Forelimb muscle (tissue), 1 donor: ENCODE results near the gene CFAP20DC. TPM values are rescaled to one million over a fixed set of nuclear protein-coding genes. Genes with fewer than 3 reads are reported as not detected.
"Not testable (repeated sequence)": the region's sequence is repeated elsewhere in the genome, so short reads cannot be mapped to it uniquely, and the experiment has no call there.

Experiments
- DNase-seq: peaks from one replicate; pipeline ENCODE4 v3.0.0-alpha.2; 2013; ENCODE audit warnings: low read depth
- polyA plus RNA-seq: library from polyadenylated mRNA; unstranded; fragments of 120-200 nt; gene quantifications from one replicate; pipeline ENCODE4 v1.2.1, GENCODE V29; 2013; ENCODE audit not compliant: insufficient read length

The CFAP20DC gene
- polyA plus RNA-seq, 1 donor: 1.6 TPM

DNA sequence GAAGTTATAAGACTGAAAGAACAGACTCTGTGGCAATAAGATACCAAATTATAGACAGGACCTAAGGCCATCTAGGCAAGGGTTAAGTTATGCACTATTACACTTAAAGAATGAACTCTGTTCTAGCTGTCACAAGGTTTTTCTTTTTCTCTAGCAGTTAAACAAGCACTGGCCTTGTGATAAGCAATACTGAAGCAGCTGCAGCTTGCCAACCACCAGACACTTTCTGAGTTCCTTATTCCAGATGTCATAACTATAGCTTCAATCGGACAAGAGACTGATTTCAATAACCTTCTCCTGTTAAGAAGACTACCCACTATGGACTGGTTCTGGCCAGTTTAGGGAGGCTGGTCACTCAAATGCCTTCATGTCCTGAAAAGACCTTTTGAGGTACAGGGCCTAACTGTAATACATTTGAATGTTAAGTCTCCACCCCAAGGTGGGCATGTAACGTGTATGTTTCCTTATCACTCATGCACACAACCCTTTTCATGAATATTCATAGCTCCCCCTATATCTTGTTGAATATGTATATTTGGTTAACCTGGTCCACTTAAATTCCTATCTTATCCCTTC is 85.8 kb downstream of the CFAP20DC start:
- no peak for DNase-seq

DNA sequence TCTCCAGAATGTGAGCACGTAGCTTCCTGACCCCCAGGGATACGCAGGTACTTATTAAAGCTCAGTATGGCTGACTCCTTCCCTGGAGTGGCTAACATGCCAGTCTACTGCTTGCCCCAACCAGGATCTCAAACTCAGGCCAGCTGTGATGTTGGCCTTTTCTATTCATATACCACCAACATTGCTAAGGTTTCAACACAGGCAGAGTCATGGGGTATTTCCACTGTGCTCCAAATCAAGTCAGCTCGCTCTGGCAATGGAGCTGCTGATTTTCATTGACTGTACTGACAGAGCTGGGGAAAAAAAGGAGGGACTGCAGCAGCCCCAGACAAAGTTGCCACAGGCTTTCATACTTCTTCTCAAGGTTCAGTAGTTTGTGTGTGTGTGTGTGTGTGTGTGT is 87.0 kb downstream of the CFAP20DC start:
- DNase-seq: no peak

DNA sequence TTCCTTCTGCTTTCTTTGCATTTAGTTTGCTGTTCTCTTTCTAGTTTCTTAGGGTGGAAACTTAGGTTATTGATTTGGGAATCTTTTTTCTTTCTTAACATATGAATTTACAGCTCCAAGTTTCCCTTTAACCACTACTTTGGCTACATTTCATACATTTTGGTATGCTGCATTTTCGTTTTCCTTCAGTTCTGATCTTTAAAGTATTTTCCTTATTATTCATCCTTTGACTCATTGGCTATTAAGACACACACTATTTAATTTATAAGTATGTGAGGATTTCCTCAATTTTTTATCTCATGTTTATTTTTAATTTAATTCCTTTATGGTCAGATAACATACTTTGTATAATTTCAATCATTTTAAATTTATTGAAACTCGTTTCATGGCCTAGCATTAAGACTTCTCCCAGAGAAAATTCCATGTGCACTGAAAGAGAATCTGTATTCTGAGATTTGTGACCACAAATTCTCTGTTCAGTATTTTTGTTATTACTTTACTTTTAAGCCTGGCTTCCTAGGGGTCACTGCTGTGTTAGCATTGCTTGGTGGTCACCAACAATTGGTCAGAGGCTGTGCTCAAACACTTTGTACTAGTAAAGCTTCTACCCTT is 87.7 kb downstream of the CFAP20DC start:
- DNase-seq: no peak

DNA sequence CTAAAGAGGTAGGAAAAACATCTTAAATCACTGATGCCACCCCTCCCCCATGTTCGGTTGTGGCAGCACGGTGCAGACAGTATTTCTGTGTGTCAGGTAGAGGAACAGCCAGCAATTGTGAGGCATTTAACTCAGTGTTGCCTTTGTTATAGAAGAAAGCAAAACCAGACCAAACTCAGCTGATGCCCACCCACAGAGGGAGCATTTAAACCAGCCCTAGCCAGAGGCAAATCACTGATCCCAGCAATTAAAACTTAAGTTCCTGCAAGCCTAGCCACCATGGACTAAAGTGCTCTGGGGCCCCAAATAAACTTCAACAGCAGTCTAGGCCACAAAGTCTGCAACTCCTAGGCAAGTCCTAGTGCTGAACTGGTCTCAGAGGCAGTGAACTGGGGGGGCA is 94.5 kb downstream of the CFAP20DC start:
- no peak for DNase-seq

DNA sequence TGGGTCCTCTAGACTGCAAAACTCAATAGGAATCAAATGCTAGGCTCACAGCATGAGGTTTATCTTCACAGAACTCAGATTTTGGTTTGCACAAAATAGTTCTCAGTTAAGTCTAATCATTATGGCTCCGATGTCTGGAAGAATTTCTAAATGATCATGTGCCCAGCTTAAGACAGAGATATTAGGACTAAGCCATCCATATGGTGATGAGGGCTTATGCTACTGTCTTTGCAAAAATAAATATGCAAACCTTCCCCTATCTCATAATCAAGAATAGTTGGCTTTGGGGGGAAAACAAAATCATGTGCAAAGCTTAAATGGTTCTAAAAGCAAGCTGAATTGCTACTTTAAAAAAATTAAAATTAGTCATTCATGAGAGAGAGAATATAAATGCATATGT is 96.5 kb downstream of the CFAP20DC start:
- no peak for DNase-seq

DNA sequence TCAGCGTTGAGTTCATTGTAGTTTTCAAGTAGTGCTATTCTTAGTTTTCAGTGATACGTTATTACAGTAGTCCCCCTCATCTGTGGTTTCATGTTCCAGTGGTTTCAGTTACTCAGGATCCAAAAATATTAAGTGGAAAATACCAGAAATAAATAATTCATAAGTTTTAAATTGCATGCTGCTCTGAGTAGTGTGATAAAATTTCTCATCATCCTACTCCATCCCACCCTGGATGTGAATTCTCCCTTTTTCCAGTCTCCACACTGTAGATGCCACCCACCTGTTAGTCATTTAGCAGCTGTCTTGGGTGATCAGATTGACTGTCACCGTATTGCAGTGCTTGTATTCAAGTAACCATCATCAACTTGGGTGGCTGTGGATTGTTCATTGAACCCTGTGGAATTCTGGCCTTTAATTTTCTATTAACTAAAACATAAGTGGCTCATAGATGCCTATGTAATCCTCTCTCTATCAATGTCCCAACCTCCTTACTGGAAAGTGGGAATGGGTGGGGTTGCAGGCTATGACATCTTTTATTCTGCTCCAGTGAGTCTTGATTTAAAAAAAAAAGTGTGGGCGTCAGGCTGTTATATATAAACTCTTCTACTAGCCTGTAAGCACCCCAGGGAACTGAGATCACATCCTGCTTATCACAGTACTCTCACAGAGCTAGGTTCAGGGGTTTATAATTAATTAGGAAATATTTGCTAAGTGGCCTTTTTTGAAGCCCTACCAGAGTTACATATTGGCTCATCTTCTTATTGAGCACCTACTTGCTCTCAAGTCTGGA is 97.5 kb downstream of the CFAP20DC start:
- no peak for DNase-seq

DNA sequence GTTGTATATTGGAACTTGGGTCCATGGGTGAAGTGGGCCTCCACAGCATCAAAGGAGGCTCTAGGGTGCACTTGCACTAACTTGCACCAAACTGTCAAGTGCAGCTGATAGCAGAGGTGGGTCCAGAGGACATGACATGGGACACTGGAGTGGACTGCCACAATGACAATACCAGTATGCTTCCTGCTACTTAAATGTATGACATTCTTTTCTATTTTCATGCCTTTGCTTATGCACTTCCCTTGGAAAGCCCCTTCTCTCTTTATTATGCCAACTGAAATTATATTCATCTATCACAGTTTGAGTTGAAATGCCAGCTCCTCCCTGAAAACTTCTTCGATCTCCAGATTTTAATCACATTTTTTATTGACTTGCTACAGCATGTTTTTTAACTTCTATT is 101.8 kb downstream of the CFAP20DC start:
- DNase-seq: no peak

DNA sequence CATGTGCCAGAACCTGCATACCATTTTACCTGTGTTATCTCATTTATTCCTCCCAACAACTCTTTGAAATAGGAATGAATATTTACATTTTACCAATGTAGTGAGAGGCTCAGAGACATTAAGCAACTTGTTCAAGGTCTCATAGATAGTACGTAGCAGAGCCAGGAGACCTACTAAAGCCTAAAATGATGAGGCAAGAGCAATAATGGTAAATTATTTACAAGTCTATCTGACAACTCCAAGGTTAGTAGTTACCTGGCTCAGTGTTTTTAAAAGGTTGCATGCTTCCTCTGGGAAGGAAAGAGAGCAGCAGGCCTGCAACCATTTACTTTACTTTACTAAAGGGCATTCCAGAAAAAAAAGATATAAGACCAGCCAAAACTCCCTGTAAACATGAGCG is 103.0 kb downstream of the CFAP20DC start:
- DNase-seq: no peak

DNA sequence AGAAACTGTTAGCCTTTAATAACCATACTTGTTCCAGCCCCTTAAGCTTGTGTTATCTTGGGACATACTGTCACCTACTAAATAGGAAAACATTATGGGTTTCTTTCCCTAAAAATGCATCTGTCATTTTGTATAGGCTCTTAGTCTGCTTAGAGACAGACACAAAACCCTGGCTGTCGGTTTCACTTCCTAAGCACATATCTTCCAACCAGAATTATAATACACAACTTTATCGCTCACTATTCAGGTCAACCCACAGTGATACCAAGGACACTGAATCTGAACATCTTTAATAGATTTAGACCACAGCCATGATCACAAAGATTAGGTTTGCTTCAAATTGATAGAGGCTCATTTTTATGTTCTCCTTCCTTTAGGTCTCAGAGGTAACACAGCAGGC is 111.8 kb downstream of the CFAP20DC start:
- DNase-seq: no peak

DNA sequence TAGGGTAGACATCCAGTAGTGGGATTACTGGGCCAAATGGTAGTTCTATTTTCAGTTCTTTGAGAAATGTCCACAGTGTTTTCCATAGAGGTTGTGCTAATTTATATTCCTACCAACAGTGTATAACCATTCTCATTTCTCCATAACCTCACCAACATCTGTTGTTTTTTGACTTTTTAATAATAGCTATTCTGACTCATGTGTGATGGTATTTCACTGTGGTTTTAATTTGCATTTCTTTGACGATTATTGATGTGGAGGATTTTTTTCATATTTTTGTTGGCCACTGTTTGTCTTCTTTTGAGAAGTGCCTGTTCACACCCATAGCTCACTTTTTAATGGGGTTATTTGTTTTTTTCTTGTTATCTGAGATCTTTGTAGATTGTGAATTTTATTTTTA is 125.2 kb downstream of the CFAP20DC start:
- DNase-seq: no peak

DNA sequence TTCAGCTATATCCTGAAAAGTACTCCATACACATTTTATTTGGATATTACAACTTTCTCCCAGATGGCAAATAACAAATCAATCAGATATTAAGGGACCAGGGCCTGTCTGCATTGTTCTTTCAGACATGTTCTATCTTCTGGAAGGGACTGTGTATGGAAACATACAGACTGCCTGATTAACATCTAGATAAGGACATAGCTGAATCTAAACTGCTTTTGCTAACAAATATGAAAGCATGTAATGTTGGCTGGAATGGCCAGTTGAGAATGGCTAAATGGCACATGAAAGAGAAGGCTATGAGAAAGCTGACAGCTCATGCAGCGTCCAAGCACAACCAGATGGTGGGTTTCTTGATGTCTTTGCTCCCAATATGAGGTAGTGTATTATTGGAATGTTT is 149.4 kb downstream of the CFAP20DC start:
- no peak for DNase-seq

DNA sequence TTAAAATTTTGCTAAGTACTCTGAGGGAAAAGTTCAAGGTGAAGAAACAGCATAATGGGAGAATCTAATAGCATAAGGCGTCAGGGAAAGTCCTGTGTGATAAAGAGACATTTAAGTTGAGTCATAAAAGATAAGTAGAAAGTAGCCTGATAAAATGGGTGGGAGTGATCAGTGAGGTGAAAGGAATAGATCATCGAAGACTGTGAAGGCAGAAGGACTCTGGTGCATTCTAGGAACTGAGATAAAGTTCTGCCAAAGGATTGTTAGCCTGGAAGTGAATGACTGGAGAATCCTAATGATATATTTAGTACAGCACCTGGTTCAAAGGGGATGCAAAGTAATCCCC is 149.9 kb downstream of the CFAP20DC start:
- DNase-seq: no peak

DNA sequence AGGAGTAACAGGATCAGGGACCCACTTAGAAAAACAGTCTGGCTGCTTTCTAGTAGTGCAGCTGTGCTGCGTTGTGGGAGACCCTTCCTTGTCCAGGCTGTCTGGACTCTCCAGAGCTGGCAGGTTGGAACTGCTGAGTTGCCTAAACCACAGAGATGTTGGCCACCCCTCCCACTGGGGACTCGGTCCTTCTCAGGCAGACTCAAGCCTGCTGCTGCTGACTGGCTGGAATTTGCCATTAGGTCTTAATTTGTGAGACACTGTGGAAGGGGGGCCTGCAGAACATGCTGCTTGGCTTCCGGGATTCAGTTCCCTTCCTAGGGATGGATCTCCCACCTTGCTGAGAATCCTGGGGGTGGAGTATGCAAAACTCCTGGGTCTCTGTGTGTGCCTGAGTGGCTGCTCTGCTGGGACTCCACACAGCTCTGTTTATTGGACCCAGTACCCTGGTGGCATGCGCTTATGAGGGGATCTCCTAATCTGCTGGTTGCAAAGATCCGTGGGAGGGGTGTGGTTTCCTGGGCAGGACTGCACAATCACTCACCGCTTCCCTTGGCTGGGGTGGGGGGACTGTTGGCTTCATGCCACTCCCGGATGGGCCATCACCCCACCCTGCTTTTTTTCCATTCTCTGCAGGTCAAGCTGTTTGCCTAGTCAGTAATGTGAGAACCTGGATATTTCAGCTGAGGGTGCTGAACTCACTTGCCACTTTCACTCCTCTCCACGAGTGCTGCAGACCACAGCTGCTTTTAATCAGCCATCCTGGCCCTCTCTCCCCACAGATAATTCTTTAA is 150.5 kb downstream of the CFAP20DC start:
- no peak for DNase-seq

DNA sequence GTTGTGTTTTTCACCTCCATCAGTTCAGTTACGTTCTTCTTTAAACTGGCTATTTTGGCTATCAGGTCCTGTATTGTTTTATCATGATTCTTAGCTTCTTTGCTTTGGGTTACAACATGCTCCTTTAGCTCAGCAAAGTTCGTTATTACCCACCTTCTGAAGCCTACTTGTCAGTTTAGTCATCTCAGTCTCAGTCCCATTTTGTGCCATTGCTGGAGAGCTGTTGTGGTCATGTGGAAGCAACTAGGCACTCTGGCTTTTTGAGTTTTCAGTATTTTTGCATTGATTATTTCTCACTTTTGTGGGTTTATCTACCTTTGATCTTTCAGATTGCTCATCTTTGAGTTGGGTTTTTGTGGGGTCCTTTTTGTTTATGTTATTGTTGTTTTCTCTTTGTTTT is 151.3 kb downstream of the CFAP20DC start:
- no peak for DNase-seq

DNA sequence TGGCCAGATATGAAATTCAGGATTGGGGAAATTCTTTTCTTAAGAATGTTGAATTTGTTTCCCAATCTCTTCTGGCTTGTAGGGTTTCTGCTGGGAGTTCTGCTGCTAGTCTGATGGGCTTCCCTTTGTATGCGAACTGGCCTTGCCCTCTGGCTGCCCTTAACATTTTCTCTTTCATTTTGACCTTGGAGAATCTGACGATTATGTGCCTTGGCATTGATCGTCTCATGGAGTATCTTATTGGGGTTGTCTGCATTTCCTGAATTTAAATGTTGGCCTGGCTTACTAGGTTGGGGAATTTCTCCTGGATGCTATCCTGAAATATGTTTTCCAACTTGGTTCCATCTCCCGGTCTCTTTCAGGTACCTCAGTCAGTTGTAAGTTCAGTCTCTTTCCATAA is 152.2 kb downstream of the CFAP20DC start:
- peak; percentile 14 for DNase-seq

DNA sequence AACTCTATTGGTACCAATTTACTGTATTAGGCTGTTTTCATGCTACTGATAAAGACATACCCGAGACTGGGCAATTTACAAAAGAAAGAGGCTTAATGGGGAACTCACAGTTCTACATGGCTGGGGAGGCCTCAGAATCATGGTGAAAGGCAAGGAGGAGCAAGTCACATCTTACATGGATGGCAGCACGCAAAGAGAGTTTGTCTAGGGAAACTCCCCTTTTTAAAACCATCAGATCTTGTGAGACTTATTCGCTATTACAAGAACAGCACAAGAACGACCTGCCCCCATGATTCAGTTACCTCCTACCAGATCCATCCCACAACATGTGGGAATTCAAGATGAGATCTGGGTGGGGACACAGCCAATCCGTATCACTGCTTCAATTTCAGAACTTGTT is 154.1 kb downstream of the CFAP20DC start:
- not testable (repeated sequence) for DNase-seq

DNA sequence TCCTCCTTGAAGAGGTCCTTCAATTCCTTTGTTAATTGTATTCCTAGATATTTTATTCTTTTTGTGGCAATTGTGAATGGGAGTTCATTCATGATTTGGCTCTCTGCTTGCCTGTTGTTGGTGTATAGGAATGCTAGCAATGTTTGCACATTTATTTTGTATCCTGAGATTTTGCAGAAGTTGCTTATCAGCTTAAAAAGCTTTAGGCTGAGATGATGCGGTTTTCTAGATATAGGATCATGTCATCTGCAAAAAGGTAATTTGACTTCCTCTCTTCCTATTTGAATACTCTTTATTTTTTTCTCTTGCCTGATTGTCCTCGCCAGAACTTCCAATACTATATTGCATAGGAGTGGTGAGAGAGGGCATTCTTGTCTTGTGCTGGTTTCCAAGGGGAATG is 157.3 kb downstream of the CFAP20DC start:
- DNase-seq: not testable (repeated sequence)

DNA sequence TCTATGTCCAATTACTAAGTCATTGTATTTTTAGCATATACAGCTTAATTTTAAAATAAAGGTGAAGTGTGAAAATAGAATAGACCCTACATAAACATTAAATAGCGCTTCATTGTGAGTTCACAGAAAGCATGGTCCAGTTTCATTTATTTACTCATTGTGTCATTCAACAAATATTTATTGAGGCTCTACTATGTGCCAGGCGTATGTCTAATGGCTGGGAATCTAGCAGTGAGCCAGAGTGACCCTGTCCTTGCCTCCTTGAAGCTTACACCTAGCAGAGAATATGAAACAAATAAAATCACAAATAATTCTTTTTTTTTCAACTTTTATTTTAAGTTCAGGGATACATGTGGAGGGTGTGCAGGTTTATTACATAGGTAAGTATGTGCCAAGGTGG is 161.7 kb downstream of the CFAP20DC start:
- DNase-seq: no peak

DNA sequence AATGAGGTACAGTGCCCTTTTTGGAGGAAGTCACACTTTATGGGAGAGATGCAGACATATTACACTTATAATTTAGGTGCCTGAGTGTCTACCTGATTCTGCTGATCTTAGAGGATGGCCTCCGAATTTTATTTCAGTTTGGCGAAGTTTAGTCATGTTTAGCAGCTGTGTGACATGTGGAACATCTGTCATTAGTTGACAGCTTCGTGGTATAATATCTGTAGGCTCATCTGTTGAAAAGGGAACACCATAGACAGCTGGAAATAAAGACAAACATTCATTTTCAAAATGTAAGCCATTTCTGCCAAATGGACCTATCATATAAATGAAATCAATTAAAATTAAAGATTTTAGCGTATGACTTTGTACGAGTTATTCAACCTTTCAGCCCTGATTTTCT is 165.4 kb downstream of the CFAP20DC start:
- DNase-seq: no peak

DNA sequence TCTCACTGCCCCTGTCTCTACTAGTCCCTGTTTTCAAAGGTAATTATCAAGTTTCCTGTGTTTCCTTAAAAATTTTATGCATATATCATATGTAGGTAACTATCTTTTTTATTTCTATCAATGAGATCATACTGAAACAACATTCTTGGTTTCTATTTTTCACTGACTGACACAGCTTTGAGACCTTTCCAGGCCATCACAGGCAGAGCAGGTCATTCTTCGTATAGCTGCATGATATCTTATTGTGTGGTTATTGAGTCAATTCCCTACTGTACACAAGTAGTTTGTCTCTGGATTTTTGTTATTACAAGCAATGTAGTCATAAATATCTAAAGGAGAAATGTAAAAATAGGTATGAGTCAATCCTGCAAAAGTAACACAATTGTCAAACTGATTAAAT is 169.6 kb downstream of the CFAP20DC start:
- DNase-seq: no peak

DNA sequence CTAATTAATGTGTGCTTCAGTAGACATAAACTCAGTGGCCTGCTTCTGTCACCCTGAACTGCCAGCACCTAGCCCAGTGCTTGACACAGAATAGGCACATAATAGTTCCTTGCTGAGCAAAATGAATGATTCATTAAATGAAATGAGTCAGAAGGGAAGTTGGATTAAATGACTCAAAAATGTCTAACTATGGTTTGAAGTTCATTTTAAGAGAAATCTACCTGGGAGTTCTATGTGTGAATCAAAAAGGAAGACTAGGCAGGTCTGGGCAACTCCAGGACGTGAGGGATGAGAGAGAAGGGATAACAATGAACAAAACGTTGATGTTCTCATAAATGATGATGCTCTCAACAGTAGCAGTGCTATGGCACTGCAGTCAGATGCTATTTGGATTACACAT is 175.0 kb downstream of the CFAP20DC start:
- DNase-seq: no peak

DNA sequence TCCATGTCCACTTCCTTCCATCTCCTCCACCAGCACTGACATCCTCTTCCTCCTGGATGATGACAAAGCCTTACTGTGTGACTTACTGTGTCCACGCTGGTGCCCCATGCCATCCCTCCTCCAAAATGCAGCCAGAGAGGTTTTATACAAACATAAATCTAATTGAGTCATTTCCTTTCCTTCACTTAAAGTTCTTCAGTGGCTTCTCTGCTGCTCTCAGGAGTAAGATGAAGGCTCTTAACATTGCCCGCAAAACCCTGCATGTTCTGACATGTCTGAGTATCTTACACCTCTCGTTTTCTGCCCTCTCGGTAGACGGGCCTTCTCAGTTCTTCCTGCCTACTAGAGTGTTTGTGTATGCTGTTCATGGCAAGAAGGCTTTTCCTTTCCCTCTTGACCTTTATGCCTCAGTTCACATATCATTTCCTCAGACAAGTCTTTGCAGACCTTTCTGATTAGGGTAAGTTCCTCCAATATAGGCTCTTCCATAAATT is 175.5 kb downstream of the CFAP20DC start:
- no peak for DNase-seq
